MM.1S (cell line): ENCODE measurements around the gene LDLRAD4.

Experiments
- DNase-seq: peaks from one replicate; pipeline ENCODE4 v3.0.0-alpha.2; 2015
- H2AFZ ChIP-seq: fragments of 300-600 bp; sonication (generic); 2 replicates; pipeline ENCODE4 v1.6.0; 2016; ENCODE audit warnings: antibody characterized with exemption, low read length
- H3F3A ChIP-seq: fragments of 300-600 bp; sonication (generic); 2 replicates; pipeline ENCODE4 v1.6.1; 2016; ENCODE audit warnings: mild to moderate bottlenecking, antibody characterized with exemption, low read length, moderate library complexity, mixed read lengths; ENCODE audit not compliant: insufficient read depth
- H3K27ac ChIP-seq: fragments of 300-600 bp; sonication (generic); 2 replicates; pipeline ENCODE4 v1.5.1; 2016; ENCODE audit warnings: mild to moderate bottlenecking, low read length
- H3K27me3 ChIP-seq: fragments of 300-600 bp; sonication (generic); replicated peaks from 2 replicates; pipeline ENCODE4 v1.6.0; 2016; ENCODE audit warnings: low read length; ENCODE audit not compliant: insufficient read depth
- H3K36me3 ChIP-seq: fragments of 300-600 bp; sonication (generic); replicated peaks from 2 replicates; pipeline ENCODE4 v1.6.1; 2016; ENCODE audit warnings: mild to moderate bottlenecking, low read length, mixed read lengths; ENCODE audit not compliant: insufficient read depth
- H3K4me1 ChIP-seq: fragments of 300-600 bp; sonication (generic); 2 replicates; pipeline ENCODE4 v1.6.1; 2016; ENCODE audit warnings: low read length, mixed read lengths
- H3K4me2 ChIP-seq: fragments of 300-600 bp; sonication (generic); 2 replicates; pipeline ENCODE4 v1.6.0; 2016; ENCODE audit warnings: low read depth, low read length
- H3K4me3 ChIP-seq: fragments of 300-600 bp; sonication (generic); 2 replicates; pipeline ENCODE4 v1.5.1; 2016; ENCODE audit warnings: low read length, mixed read lengths
- H3K79me2 ChIP-seq: fragments of 300-600 bp; sonication (generic); 2 replicates; pipeline ENCODE4 v1.6.1; 2016; ENCODE audit warnings: mixed run types, low read length, mixed read lengths
- H3K9ac ChIP-seq: fragments of 300-600 bp; sonication (generic); 2 replicates; pipeline ENCODE4 v1.6.1; 2016; ENCODE audit warnings: low read length, mixed read lengths
- H3K9me2 ChIP-seq: fragments of 300-600 bp; sonication (generic); replicated peaks from 2 replicates; pipeline ENCODE4 v1.6.1; 2016; ENCODE audit warnings: mild to moderate bottlenecking, low read length, mixed read lengths; ENCODE audit not compliant: insufficient read depth
- H3K9me3 ChIP-seq: fragments of 300-600 bp; sonication (generic); replicated peaks from 2 replicates; pipeline ENCODE4 v1.6.1; 2016; ENCODE audit warnings: mild to moderate bottlenecking, low read length, mixed read lengths; ENCODE audit not compliant: insufficient read depth
- H4K20me1 ChIP-seq: fragments of 300-600 bp; sonication (generic); 2 replicates; pipeline ENCODE4 v1.6.1; 2016; ENCODE audit warnings: mild to moderate bottlenecking, low read length, moderate library complexity, mixed read lengths; ENCODE audit not compliant: insufficient read depth
- CTCF ChIP-seq: fragments of 300-600 bp; sonication (generic); IDR thresholded peaks from 2 replicates; pipeline ENCODE4 v1.5.1; 2016; ENCODE audit warnings: antibody characterized with exemption, low read length, mixed read lengths
- EZH2 ChIP-seq: fragments of 300-600 bp; sonication (generic); optimal IDR thresholded peaks from 2 replicates; pipeline ENCODE3; 2017; ENCODE audit warnings: low read depth, mild to moderate bottlenecking, antibody characterized with exemption, low read length, mixed read lengths
- EZH2phosphoT487 ChIP-seq: fragments of 300-600 bp; sonication (generic); IDR thresholded peaks from 2 replicates; pipeline ENCODE4 v1.6.1; 2018; ENCODE audit warnings: antibody characterized with exemption, low read length

The LDLRAD4 gene

GRCh38 chr18:13653746-13654433, 435.3 kb downstream of the LDLRAD4 start:
- H3K4me2 ChIP-seq: no peak overlapping the region
- H2AFZ ChIP-seq: no peak overlapping the region
- H3K27ac ChIP-seq: no peak overlapping the region
- H3K79me2 ChIP-seq: no peaks in the 10 kb centered on the region
- no peaks in the 10 kb centered on the region for H3K9me3 ChIP-seq
- TF ChIP-seq EZH2phosphoT487: no peak
- no peak for TF ChIP-seq EZH2
- TF ChIP-seq CTCF: no peak
- H3K4me1 ChIP-seq: no peaks in the 10 kb centered on the region
- H3K9me2 ChIP-seq: no peaks in the 10 kb centered on the region
- no peaks in the 10 kb centered on the region for H4K20me1 ChIP-seq
- no peak overlapping the region for H3K9ac ChIP-seq
- H3K36me3 ChIP-seq: no peaks in the 10 kb centered on the region
- DNase-seq: no peak
- H3K4me3 ChIP-seq: no peak overlapping the region
- H3K27me3 ChIP-seq: no peaks in the 10 kb centered on the region
- no peaks in the 10 kb centered on the region for H3F3A ChIP-seq

- H3K9me3 ChIP-seq: no peaks in the 10 kb centered on the region
Measured at GRCh38 chr18:13657974-13658373, 439.4 kb downstream of the LDLRAD4 start.

DNA sequence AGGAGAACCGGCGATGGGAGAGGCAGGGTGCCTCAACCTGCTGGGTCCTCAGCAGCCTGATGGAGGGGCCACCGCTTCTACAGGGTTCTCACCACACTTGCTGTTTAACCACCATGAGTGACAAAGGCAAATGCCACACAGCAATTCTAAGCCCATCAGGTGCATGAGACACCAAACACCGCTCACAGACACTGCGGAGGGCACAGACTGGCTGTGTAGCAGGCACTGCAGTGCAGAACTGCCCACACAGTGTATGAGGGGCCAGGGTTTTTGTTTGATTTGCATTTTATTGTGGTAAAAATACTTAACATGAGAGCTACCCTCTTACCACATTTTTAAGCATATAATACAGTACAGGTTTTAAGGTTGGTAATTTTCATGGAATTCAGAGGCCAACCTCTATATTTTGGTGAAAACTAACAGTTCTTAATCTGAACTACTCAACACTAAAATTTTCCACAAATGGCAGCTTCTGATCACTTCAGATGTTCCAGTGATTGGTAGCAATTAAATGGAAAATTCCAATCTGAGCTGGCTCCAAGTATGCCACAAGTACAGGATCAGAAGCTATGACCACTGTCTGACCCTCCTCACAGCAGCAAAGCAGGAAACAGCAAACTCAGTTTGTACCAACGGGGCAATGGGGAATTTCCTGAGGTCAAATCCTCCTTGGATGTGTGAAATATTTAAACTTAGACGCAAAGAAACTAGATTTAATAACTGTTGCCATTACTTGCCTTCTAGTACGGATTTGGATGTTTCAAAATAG, 440.1 kb downstream of the LDLRAD4 start:
- Histone ChIP-seq H4K20me1 (no peaks in the 10 kb centered on the region), H3K9me2 (no peaks in the 10 kb centered on the region), H3K4me1 (no peaks in the 10 kb centered on the region), H2AFZ (no peak overlapping the region), H3K9ac (no peak overlapping the region), H3K79me2 (no peaks in the 10 kb centered on the region), H3K4me3 (no peak overlapping the region), H3F3A (no peaks in the 10 kb centered on the region), H3K27me3 (no peaks in the 10 kb centered on the region), H3K36me3 (no peaks in the 10 kb centered on the region), H3K4me2 (no peak overlapping the region), H3K9me3 (no peaks in the 10 kb centered on the region), H3K27ac (no peak overlapping the region)
- DNase-seq: no peak
- TF ChIP-seq EZH2phosphoT487 (no peak), EZH2 (no peak), CTCF (no peak)

More at GRCh38 chr18:13657974-13658373, 439.4 kb downstream of the LDLRAD4 start:
- TF ChIP-seq CTCF: no peak
- no peak for TF ChIP-seq EZH2phosphoT487
- no peak for TF ChIP-seq EZH2
- Histone ChIP-seq H3F3A (no peaks in the 10 kb centered on the region), H3K4me3 (no peak overlapping the region), H3K4me1 (no peaks in the 10 kb centered on the region), H3K27ac (no peak overlapping the region), H3K79me2 (no peaks in the 10 kb centered on the region), H3K9ac (no peak overlapping the region), H3K4me2 (no peak overlapping the region), H4K20me1 (no peaks in the 10 kb centered on the region), H2AFZ (no peak overlapping the region), H3K9me2 (no peaks in the 10 kb centered on the region), H3K27me3 (no peaks in the 10 kb centered on the region), H3K36me3 (no peaks in the 10 kb centered on the region)
- DNase-seq: no peak
